Measurements from ENCODE around the gene EPB41L5. TPM values are rescaled to one million over a fixed set of nuclear protein-coding genes. Genes with fewer than 3 reads are reported as not detected.

Gene EPB41L5
- total RNA-seq, 4 donors from 2014 or later, result 9.2 to 56.5 (median 25.1) TPM

GRCh38 chr2:120141300-120142069 lies 128.6 kb downstream of the EPB41L5 start:
- DNase-seq, result no peak
- H3K27ac ChIP-seq, result no peak overlapping the region
- no peak overlapping the region for H3K4me3 ChIP-seq
- H3K9me3 ChIP-seq, result no peaks in the 10 kb centered on the region
- TF ChIP-seq POLR2A (IDR thresholded peaks at IDR 0.05) (no peak), CTCF (IDR thresholded peaks at IDR 0.05) (no peak)
- no peaks in the 10 kb centered on the region for H3K36me3 ChIP-seq
- H3K27me3 ChIP-seq, result no peaks in the 10 kb centered on the region
- intact Hi-C loops (cut with DNase I; ENCODE audit: low total_unique reads), result no loop called here
- no peaks in the 10 kb centered on the region for H3K4me1 ChIP-seq

GRCh38 chr2:120142528-120143219 lies 129.8 kb downstream of the EPB41L5 start:
- Histone ChIP-seq H3K27me3 (no peaks in the 10 kb centered on the region), H3K4me1 (no peaks in the 10 kb centered on the region), H3K4me3 (no peak overlapping the region), H3K27ac (no peak overlapping the region), H3K9me3 (no peaks in the 10 kb centered on the region), H3K36me3 (no peaks in the 10 kb centered on the region)
- intact Hi-C loops (cut with DNase I; ENCODE audit: low total_unique reads), result no loop called here
- DNase-seq, result no peak
- TF ChIP-seq POLR2A (IDR thresholded peaks at IDR 0.05) (no peak), CTCF (IDR thresholded peaks at IDR 0.05) (no peak)

- Histone ChIP-seq H3K4me3 (no peak overlapping the region), H3K4me1 (no peaks in the 10 kb centered on the region), H3K9me3 (no peaks in the 10 kb centered on the region), H3K27me3 (no peaks in the 10 kb centered on the region), H3K36me3 (no peaks in the 10 kb centered on the region), H3K27ac (no peak overlapping the region)
- intact Hi-C loops (cut with DNase I; ENCODE audit: low total_unique reads), result no loop called here
- no peak for DNase-seq
- TF ChIP-seq CTCF (IDR thresholded peaks at IDR 0.05), result no peak
- TF ChIP-seq POLR2A (IDR thresholded peaks at IDR 0.05), result no peak
Measured at GRCh38 chr2:120148229-120148628, 135.4 kb downstream of the EPB41L5 start.

GRCh38 chr2:120148669-120149068 lies 135.8 kb downstream of the EPB41L5 start:
- intact Hi-C loops (cut with DNase I; ENCODE audit: low total_unique reads), result no loop called here
- Histone ChIP-seq H3K9me3 (no peaks in the 10 kb centered on the region), H3K36me3 (no peaks in the 10 kb centered on the region), H3K4me1 (no peaks in the 10 kb centered on the region), H3K27me3 (no peaks in the 10 kb centered on the region), H3K4me3 (no peak overlapping the region), H3K27ac (no peak overlapping the region)
- no peak for TF ChIP-seq POLR2A (IDR thresholded peaks at IDR 0.05)
- TF ChIP-seq CTCF (IDR thresholded peaks at IDR 0.05), result no peak
- no peak for DNase-seq

- no peaks in the 10 kb centered on the region for H3K9me3 ChIP-seq
- TF ChIP-seq POLR2A (IDR thresholded peaks at IDR 0.05), result no peak
- TF ChIP-seq CTCF (IDR thresholded peaks at IDR 0.05), result no peak
Measured at GRCh38 chr2:120149406-120149805, 136.5 kb downstream of the EPB41L5 start.

More at GRCh38 chr2:120149406-120149805, 136.5 kb downstream of the EPB41L5 start:
- H3K4me1 ChIP-seq, result no peaks in the 10 kb centered on the region
- H3K36me3 ChIP-seq, result peaks cover 0 to 2% of the 10 kb centered on the region in 2 donors
- no peaks in the 10 kb centered on the region for H3K27me3 ChIP-seq
- intact Hi-C loops (cut with DNase I; ENCODE audit: low total_unique reads), result no loop called here
- DNase-seq, result no peak
- no peak overlapping the region for H3K27ac ChIP-seq
- H3K4me3 ChIP-seq, result no peak overlapping the region
